ENCODE data around the gene CP. TPM values are rescaled to one million over a fixed set of nuclear protein-coding genes. Genes with fewer than 3 reads are reported as not detected.

CP gene
- total and polyA plus RNA-seq, 4 experiments from 2014 or later: 0.34 TPM; not detected in 3

DNA sequence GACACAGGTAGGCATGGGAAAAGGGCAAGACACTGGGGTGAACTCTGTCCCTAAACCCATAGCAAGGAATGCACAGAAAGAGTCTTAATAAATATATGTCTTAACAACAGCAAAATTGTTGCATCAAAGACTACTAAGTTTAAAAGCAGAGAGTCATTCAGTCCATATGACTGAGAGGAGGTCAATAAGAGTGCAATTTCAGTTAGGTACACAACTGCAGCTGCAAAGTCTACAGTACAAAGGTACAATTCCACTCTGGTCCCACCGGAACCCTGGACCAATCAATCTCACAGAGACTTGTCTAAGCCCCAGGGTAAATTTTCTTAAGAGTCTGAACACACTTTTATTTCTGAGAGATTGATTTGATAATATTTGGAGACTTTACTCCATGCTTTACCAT lies 6.9 kb downstream of the CP start:
- no peak for DNase-seq
- POLR2A ChIA-PET (ENCODE audit: partially characterized antibody): no interaction called here
- Histone ChIP-seq H3K36me3 (ENCODE audit: insufficient read depth, low read length) (no peaks in the 10 kb centered on the region), H3K9me3 (ENCODE audit: control insufficient read depth in 1 of 2, low read length in 2 of 2) (no peaks in the 10 kb centered on the region), H3K27ac (ENCODE audit: low read depth, low read length) (no peak overlapping the region), H3K4me1 (ENCODE audit: insufficient read depth, low read length) (no peaks in the 10 kb centered on the region), H3K27me3 (ENCODE audit: insufficient read depth, low read length) (no peaks in the 10 kb centered on the region), H3K4me3 (ENCODE audit: low read length in 2 of 2) (no peak overlapping the region)
- Mint-ChIP-seq H3K27ac (peak overlapping the region in 1 of 7 donors; percentile 28), H3K36me3 (no peaks in the 10 kb centered on the region), H3K9me3 (no peaks in the 10 kb centered on the region), H3K4me3 (no peak overlapping the region), H3K27me3 (peaks cover 0 to 3% of the 10 kb centered on the region in 2 donors), H3K4me1 (no peaks in the 10 kb centered on the region)
- intact Hi-C loops (cut with micrococcal nuclease): no loop called here
- CTCF ChIA-PET (ENCODE audit: partially characterized antibody): no interaction called here

DNA sequence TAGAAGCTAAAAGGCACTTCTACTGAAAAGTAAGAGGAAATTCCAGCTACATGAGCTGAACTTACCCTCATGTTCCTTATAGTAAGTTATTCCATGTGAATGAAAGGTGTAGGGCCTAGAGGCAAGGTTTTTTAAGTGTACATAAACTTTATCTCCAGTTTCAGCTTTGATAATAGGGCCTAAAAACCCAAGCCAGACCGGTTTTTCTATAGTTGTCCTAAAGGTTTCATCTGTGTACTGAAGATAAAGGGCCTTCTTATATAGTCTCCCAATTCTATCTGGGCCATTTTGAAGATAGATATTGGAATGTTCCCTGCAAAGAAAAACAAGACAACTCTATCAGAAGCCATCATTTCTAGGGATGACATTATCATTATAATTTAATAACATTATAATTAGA lies 9.2 kb downstream of the CP start:
- Histone ChIP-seq H3K36me3 (ENCODE audit: insufficient read depth, low read length) (no peaks in the 10 kb centered on the region), H3K4me1 (ENCODE audit: insufficient read depth, low read length) (no peaks in the 10 kb centered on the region), H3K4me3 (ENCODE audit: low read length in 2 of 2) (no peak overlapping the region), H3K27ac (ENCODE audit: low read depth, low read length) (no peak overlapping the region), H3K9me3 (ENCODE audit: control insufficient read depth in 1 of 2, low read length in 2 of 2) (no peaks in the 10 kb centered on the region), H3K27me3 (ENCODE audit: insufficient read depth, low read length) (no peaks in the 10 kb centered on the region)
- ChIA-PET POLR2A (ENCODE audit: partially characterized antibody) (no interaction called here), CTCF (ENCODE audit: partially characterized antibody) (no interaction called here)
- intact Hi-C loops (cut with micrococcal nuclease): no loop called here
- no peak for DNase-seq
- Mint-ChIP-seq H3K36me3 (no peaks in the 10 kb centered on the region), H3K27me3 (peaks cover under 1 to 2% of the 10 kb centered on the region in 2 donors), H3K27ac (no peak overlapping the region), H3K4me3 (no peak overlapping the region), H3K9me3 (no peaks in the 10 kb centered on the region), H3K4me1 (no peaks in the 10 kb centered on the region)

DNA sequence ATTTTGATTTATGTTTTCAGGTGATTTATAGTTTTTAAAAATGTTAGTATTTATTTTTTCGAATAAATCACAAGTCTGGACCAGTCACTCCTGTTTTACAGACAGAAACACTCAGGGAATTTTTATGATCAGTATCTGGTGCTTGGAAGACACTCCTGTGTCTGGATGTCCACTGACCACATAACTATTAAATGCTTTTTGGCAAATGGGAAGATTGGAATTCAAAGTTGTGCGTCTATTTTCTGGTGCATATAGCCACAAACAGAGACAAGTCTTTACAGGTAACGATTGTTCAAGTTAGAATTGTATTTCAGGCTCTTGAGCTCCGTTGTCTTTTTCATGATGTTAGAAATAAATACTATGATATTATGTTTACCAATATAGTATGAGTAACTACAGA lies 12.2 kb downstream of the CP start:
- H3K9me3 Mint-ChIP-seq: no peaks in the 10 kb centered on the region
- DNase-seq: no peak
- ChIA-PET POLR2A (ENCODE audit: partially characterized antibody) (no interaction called here), CTCF (ENCODE audit: partially characterized antibody) (no interaction called here)
- H3K36me3 Mint-ChIP-seq: no peaks in the 10 kb centered on the region
- no peak overlapping the region for H3K4me3 Mint-ChIP-seq
- H3K27me3 Mint-ChIP-seq: peaks cover 4% of the 10 kb centered on the region in 2 donors
- Histone ChIP-seq H3K9me3 (ENCODE audit: control insufficient read depth in 1 of 2, low read length in 2 of 2) (no peaks in the 10 kb centered on the region), H3K27ac (ENCODE audit: low read depth, low read length) (no peak overlapping the region), H3K4me3 (ENCODE audit: low read length in 2 of 2) (no peak overlapping the region), H3K4me1 (ENCODE audit: insufficient read depth, low read length) (no peaks in the 10 kb centered on the region), H3K36me3 (ENCODE audit: insufficient read depth, low read length) (no peaks in the 10 kb centered on the region), H3K27me3 (ENCODE audit: insufficient read depth, low read length) (no peaks in the 10 kb centered on the region)
- no peak overlapping the region for H3K27ac Mint-ChIP-seq
- no peaks in the 10 kb centered on the region for H3K4me1 Mint-ChIP-seq
- intact Hi-C loops (cut with micrococcal nuclease): no loop called here

DNA sequence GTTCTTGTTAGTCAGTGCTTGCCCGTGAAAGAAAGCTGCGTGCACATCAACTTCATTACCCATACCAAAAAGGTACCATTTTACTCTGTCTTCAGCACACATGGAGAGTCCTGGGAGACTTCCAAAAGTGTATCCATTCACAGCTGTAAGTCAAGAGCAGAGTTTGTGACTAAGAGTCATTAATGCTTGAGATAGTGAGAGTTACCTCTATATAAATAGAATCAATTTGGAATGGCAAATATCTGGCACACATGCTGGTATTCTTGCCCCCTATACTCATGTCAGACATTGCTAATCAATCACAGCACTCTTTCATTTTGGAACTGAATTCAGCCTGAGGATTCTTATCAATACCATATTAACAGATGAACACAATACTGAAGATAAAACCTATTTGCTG lies 14.2 kb downstream of the CP start:
- Histone ChIP-seq H3K27me3 (ENCODE audit: insufficient read depth, low read length) (no peaks in the 10 kb centered on the region), H3K4me3 (ENCODE audit: low read length in 2 of 2) (no peak overlapping the region), H3K9me3 (ENCODE audit: control insufficient read depth in 1 of 2, low read length in 2 of 2) (no peaks in the 10 kb centered on the region), H3K4me1 (ENCODE audit: insufficient read depth, low read length) (no peaks in the 10 kb centered on the region), H3K27ac (ENCODE audit: low read depth, low read length) (no peak overlapping the region), H3K36me3 (ENCODE audit: insufficient read depth, low read length) (no peaks in the 10 kb centered on the region)
- Mint-ChIP-seq H3K36me3 (no peaks in the 10 kb centered on the region), H3K4me1 (peaks cover 0 to 7% (median 2%) of the 10 kb centered on the region in 4 donors), H3K9me3 (peaks cover 0 to 2% (median 0%) of the 10 kb centered on the region in 8 donors), H3K27me3 (peaks cover 4 to 10% of the 10 kb centered on the region in 2 donors), H3K4me3 (no peak overlapping the region), H3K27ac (no peak overlapping the region)
- DNase-seq: no peak
- CTCF ChIA-PET (ENCODE audit: partially characterized antibody): interaction anchor here (0.6 kb wide), 1 partner anchor 10 kb away, joined by 3 read pairs; no protein-coding TSS in a partner anchor
- POLR2A ChIA-PET (ENCODE audit: partially characterized antibody): no interaction called here
- intact Hi-C loops (cut with micrococcal nuclease): no loop called here

DNA sequence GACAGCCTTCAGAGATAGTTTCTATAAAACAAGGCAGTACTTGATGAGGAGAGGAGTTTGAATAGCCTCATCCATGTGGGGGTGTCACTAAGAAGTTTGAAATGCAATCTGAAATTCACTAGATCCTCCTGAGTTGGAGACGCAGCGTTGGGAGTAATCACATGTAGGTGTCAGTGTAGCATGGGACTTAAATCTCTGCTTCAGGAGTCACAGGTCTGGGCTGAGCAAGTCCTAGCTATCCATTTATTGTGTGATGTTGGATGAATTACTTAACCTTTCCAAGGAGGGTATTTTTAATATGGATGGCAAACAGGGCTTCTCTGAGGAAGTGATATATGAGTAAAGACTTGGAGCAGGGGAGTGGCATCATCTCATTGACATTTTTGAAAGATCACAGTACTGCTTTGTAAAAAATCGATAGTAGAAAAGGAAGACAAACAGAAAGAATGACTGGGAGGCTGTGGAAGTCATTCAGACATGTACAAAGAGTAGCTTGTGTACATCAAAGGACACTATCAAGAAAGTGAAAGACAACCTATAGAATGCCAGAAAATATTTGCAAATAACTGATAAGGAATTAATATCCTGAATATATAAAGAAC lies 17.1 kb downstream of the CP start:
- peaks cover 6 to 10% of the 10 kb centered on the region in 2 donors for H3K27me3 Mint-ChIP-seq
- H3K36me3 ChIP-seq (ENCODE audit: insufficient read depth, low read length): no peaks in the 10 kb centered on the region
- H3K9me3 Mint-ChIP-seq: peaks cover 0 to 2% (median 0%) of the 10 kb centered on the region in 8 donors
- no peaks in the 10 kb centered on the region for H3K4me1 ChIP-seq (ENCODE audit: insufficient read depth, low read length)
- intact Hi-C loops (cut with micrococcal nuclease): no loop called here
- H3K9me3 ChIP-seq (ENCODE audit: control insufficient read depth in 1 of 2, low read length in 2 of 2): no peaks in the 10 kb centered on the region
- no peaks in the 10 kb centered on the region for H3K36me3 Mint-ChIP-seq
- H3K4me1 Mint-ChIP-seq: peaks cover 0 to 7% (median 2%) of the 10 kb centered on the region in 4 donors
- no peak overlapping the region for H3K4me3 Mint-ChIP-seq
- H3K27me3 ChIP-seq (ENCODE audit: insufficient read depth, low read length): no peaks in the 10 kb centered on the region
- no peak overlapping the region for H3K4me3 ChIP-seq (ENCODE audit: low read length in 2 of 2)
- ChIA-PET POLR2A (ENCODE audit: partially characterized antibody) (no interaction called here), CTCF (ENCODE audit: partially characterized antibody) (no interaction called here)
- DNase-seq: no peak
- no peak overlapping the region for H3K27ac ChIP-seq (ENCODE audit: low read depth, low read length)
- H3K27ac Mint-ChIP-seq: no peak overlapping the region

DNA sequence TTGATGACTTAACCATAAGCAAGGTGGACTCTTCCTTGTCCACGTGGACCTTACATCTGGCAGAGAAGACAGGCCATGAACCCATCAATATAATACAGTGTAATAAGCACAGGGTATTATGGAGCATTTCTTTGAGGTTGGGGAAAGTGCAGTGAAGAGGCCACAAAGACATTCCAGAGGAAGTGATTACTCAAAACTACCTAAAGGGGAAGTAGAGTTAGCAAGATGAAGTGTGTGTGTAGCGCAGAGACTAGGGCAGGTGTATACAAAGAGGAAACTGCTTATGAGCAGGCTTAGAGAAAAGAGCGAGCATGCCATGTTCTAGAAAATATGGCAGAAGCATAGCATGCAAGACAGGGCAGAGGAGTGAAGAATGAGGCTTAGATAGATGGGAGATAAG lies 17.9 kb downstream of the CP start:
- no peak overlapping the region for H3K4me3 ChIP-seq (ENCODE audit: low read length in 2 of 2)
- peaks cover 0 to 7% (median 2%) of the 10 kb centered on the region in 4 donors for H3K4me1 Mint-ChIP-seq
- no peaks in the 10 kb centered on the region for H3K4me1 ChIP-seq (ENCODE audit: insufficient read depth, low read length)
- H3K27ac ChIP-seq (ENCODE audit: low read depth, low read length): no peak overlapping the region
- intact Hi-C loops (cut with micrococcal nuclease): no loop called here
- H3K4me3 Mint-ChIP-seq: no peak overlapping the region
- DNase-seq: no peak
- ChIA-PET POLR2A (ENCODE audit: partially characterized antibody) (no interaction called here), CTCF (ENCODE audit: partially characterized antibody) (no interaction called here)
- no peak overlapping the region for H3K27ac Mint-ChIP-seq
- H3K27me3 ChIP-seq (ENCODE audit: insufficient read depth, low read length): no peaks in the 10 kb centered on the region
- peaks cover 6 to 10% of the 10 kb centered on the region in 2 donors for H3K27me3 Mint-ChIP-seq
- H3K9me3 Mint-ChIP-seq: peaks cover 0 to 2% (median 0%) of the 10 kb centered on the region in 8 donors
- H3K36me3 ChIP-seq (ENCODE audit: insufficient read depth, low read length): no peaks in the 10 kb centered on the region
- no peaks in the 10 kb centered on the region for H3K9me3 ChIP-seq (ENCODE audit: control insufficient read depth in 1 of 2, low read length in 2 of 2)
- H3K36me3 Mint-ChIP-seq: no peaks in the 10 kb centered on the region

DNA sequence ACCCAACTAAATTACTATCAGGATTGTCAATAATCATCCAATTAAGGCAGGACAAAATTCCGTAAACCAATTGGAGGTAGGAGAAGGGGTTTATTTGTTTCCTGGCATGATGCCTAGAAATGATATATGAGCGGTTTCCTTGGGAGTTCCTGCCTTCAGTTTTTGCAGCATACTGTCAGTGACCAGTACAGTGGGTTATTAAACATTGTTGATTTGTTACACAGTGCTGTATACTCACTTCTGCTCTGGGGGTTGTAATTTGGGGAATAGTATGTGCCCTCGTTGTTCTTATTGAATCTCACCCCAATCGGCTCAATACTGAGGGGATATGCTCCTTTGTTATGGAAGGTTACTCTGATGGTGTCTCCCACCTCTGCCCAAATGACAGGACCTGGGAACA lies 22.2 kb downstream of the CP start:
- H3K27me3 ChIP-seq (ENCODE audit: insufficient read depth, low read length): no peaks in the 10 kb centered on the region
- Mint-ChIP-seq H3K36me3 (no peaks in the 10 kb centered on the region), H3K27ac (no peak overlapping the region), H3K4me3 (no peak overlapping the region), H3K27me3 (peaks cover 8 to 12% of the 10 kb centered on the region in 2 donors), H3K9me3 (peaks cover 0 to 2% (median 0%) of the 10 kb centered on the region in 8 donors), H3K4me1 (peaks cover 0 to 7% (median 2%) of the 10 kb centered on the region in 4 donors)
- H3K9me3 ChIP-seq (ENCODE audit: control insufficient read depth in 1 of 2, low read length in 2 of 2): no peaks in the 10 kb centered on the region
- no peaks in the 10 kb centered on the region for H3K36me3 ChIP-seq (ENCODE audit: insufficient read depth, low read length)
- no peak overlapping the region for H3K4me3 ChIP-seq (ENCODE audit: low read length in 2 of 2)
- no peak overlapping the region for H3K27ac ChIP-seq (ENCODE audit: low read depth, low read length)
- no peak for DNase-seq
- intact Hi-C loops (cut with micrococcal nuclease): no loop called here
- POLR2A ChIA-PET (ENCODE audit: partially characterized antibody): no interaction called here
- no peaks in the 10 kb centered on the region for H3K4me1 ChIP-seq (ENCODE audit: insufficient read depth, low read length)
- CTCF ChIA-PET (ENCODE audit: partially characterized antibody): no interaction called here
